Tibial nerve (tissue), 4 donors: ENCODE data around the gene RAI14. TPM values are rescaled to one million over a fixed set of nuclear protein-coding genes. Genes with fewer than 3 reads are reported as not detected.
"Not testable (repeated sequence)": the region's sequence is repeated elsewhere in the genome, so short reads cannot be mapped to it uniquely, and the experiment has no call there.

Experiments used
- DNase-seq, 2 donors: peaks; one replicate each; pipeline ENCODE4 v3.0.0-alpha.2; 2019; ENCODE audit warnings: low spot score in 2 of 2
- H3K27ac ChIP-seq, 4 donors: fragments of 200-600 bp; sonication (generic) in 3 of 4; one replicate each; pipeline ENCODE4 v1.5.1; 2017 to 2019; ENCODE audit warnings: mild to moderate bottlenecking in 1 of 4
- H3K27me3 ChIP-seq, 2 donors: fragments of 200-600 bp; sonication (generic) in 1 of 2; one replicate each; pipeline versions ENCODE4 v1.5.1 to v1.6.0; 2017 to 2019
- H3K36me3 ChIP-seq, 3 donors: fragments of 200-600 bp; sonication (generic); one replicate each; pipeline ENCODE4 v1.5.1; 2018 to 2019
- H3K4me1 ChIP-seq, 4 donors: fragments of 200-600 bp; sonication (generic) in 3 of 4; one replicate each; pipeline ENCODE4 v1.5.1; 2017 to 2019
- H3K4me3 ChIP-seq, 4 donors: fragments of 200-600 bp; sonication (generic) in 3 of 4; one replicate each; pipeline ENCODE4 v1.5.1; 2017 to 2019; ENCODE audit warnings: mild to moderate bottlenecking in 1 of 4, moderate library complexity in 1 of 4
- H3K9me3 ChIP-seq, 4 donors: fragments of 200-600 bp; sonication (generic) in 3 of 4; one replicate each; pipeline ENCODE4 v1.5.1; 2017 to 2019
- CTCF ChIP-seq, 5 experiments: fragments of 200-600 bp in 3 of 5; fragments of 450-650 bp in 2 of 5; sonication (generic) in 3 of 5; IDR thresholded peaks; one replicate each; pipeline ENCODE4 v1.5.1; 2016 to 2019; ENCODE audit warnings: antibody characterized with exemption in 5 of 5, mild to moderate bottlenecking in 3 of 5, moderate library complexity in 2 of 5
- EP300 ChIP-seq, 2 donors: sonication (generic); formaldehyde crosslinking; IDR thresholded peaks; one replicate each; pipeline ENCODE4 v1.6.1; 2017; ENCODE audit warnings: antibody characterized with exemption in 2 of 2, mild to moderate bottlenecking in 1 of 2
- POLR2A ChIP-seq, 2 donors: fragments of 450-650 bp; IDR thresholded peaks; one replicate each; pipeline ENCODE4 v1.6.1; 2017; ENCODE audit warnings: antibody characterized with exemption in 2 of 2, mild to moderate bottlenecking in 2 of 2, moderate library complexity in 2 of 2
- WGBS, 2 donors: methylation state at CpG; one replicate each; pipeline ENCODE4 v1.1.5; 2018; 5-methylcytosine and 5-hydroxymethylcytosine counted together
- total RNA-seq, 4 donors: library from RNA; depleted of rRNA; stranded (reverse); fragments of >200 nt; gene quantifications; one replicate each; pipeline ENCODE4 v1.1.0, GENCODE V29; 2016

RAI14 gene
- total RNA-seq, 4 donors from 2014 or later: 42.8 to 72.2 (median 68.0) TPM

DNA sequence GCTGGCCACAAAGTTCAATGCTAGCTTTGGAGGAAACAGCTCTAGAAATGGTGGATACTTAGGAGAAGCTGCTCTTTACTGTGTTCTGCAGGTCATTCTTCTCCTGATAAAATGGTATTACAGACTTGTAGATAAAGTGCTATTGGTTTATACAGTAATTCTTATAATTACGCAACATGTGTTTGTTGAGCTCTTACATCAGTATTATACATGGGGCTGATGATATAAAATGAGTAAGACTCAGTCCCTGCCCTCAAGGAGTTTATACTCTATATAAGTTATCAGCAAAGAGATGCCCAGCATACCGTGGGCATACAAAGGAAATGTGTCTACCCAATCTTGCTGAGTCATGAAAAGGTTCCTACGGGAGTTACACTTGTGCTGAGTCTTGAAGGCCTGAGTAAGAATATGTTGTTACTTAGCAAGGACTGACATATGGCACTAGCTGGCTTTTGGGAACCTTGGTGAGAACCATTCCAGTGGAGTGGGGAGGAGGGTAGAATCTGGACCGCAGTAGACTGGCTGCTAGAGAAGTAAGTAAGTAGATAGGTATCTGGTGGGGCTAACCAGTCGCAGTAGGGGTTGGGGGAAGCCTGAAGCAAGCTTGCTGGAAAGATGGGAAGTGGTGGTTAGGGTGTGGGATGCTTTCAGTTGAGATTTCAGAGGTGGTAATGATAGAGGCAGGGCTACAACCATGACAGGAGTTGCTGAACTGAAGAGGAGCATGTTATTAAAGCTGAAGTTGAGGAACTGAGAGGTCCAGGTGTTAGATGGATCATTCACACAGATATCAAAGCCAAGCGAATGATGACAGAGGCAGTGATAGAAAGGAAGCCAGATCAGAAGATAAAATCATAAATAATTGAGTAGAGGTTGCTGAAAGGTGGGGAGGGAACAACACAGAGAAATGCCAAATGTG is 171.7 kb downstream of the RAI14 start:
- TF ChIP-seq POLR2A (IDR thresholded peaks at IDR 0.05) (no peak), CTCF (IDR thresholded peaks at IDR 0.05) (no peak), EP300 (IDR thresholded peaks at IDR 0.05) (no peak)
- Histone ChIP-seq H3K4me1 (peaks cover 0 to 28% (median 7%) of the 10 kb centered on the region in 4 donors), H3K9me3 (no peaks in the 10 kb centered on the region), H3K27me3 (no peaks in the 10 kb centered on the region), H3K4me3 (no peak overlapping the region), H3K36me3 (peaks cover 0 to 77% (median 3%) of the 10 kb centered on the region in 3 donors), H3K27ac (peak overlapping the region in 2 of 4 donors; percentile 2 to 44)
- no peak for DNase-seq
- 87 to 92% methylated on average over 6 of the region's 6 CpGs for WGBS, 2 donors

- WGBS, 2 donors: 66 to 67% methylated on average over 7 of the region's 7 CpGs
Measured at GRCh38 chr5:34830827-34831226, 174.7 kb downstream of the RAI14 start.

GRCh38 chr5:34831303-34831702 is 175.2 kb downstream of the RAI14 start:
- peaks cover 0 to 50% (median 10%) of the 10 kb centered on the region in 4 donors for H3K4me1 ChIP-seq
- peaks cover 0 to 44% (median 3%) of the 10 kb centered on the region in 3 donors for H3K36me3 ChIP-seq
- TF ChIP-seq CTCF (IDR thresholded peaks at IDR 0.05) (no peak), EP300 (IDR thresholded peaks at IDR 0.05) (no peak), POLR2A (IDR thresholded peaks at IDR 0.05) (no peak)
- H3K4me3 ChIP-seq: no peak overlapping the region
- DNase-seq: no peak
- H3K9me3 ChIP-seq: no peaks in the 10 kb centered on the region
- peak overlapping the region; percentile 40 to 89 (median 74) for H3K27ac ChIP-seq
- no peaks in the 10 kb centered on the region for H3K27me3 ChIP-seq

More at GRCh38 chr5:34830827-34831226, 174.7 kb downstream of the RAI14 start:
- not testable (repeated sequence) for DNase-seq, H3K9me3 ChIP-seq, H3K27me3 ChIP-seq, H3K4me3 ChIP-seq
- Histone ChIP-seq H3K36me3 (peaks cover 0 to 48% (median 3%) of the 10 kb centered on the region in 3 donors), H3K27ac (peak overlapping the region; percentile 19 to 89 (median 62)), H3K4me1 (peaks cover 0 to 50% (median 10%) of the 10 kb centered on the region in 4 donors)

- Histone ChIP-seq H3K36me3 (peaks cover 0 to 31% (median 0%) of the 10 kb centered on the region in 3 donors), H3K9me3 (no peaks in the 10 kb centered on the region), H3K4me1 (peaks cover 0 to 50% (median 10%) of the 10 kb centered on the region in 4 donors), H3K27me3 (no peaks in the 10 kb centered on the region), H3K27ac (peak overlapping the region; percentile 40 to 89 (median 74)), H3K4me3 (no peak overlapping the region)
- no peak for DNase-seq
- TF ChIP-seq CTCF (IDR thresholded peaks at IDR 0.05) (no peak), POLR2A (IDR thresholded peaks at IDR 0.05) (no peak), EP300 (IDR thresholded peaks at IDR 0.05) (no peak)
- 78 to 80% methylated on average over 5 of the region's 5 CpGs for WGBS, 2 donors
Measured at GRCh38 chr5:34832568-34832967, 176.4 kb downstream of the RAI14 start.

DNA sequence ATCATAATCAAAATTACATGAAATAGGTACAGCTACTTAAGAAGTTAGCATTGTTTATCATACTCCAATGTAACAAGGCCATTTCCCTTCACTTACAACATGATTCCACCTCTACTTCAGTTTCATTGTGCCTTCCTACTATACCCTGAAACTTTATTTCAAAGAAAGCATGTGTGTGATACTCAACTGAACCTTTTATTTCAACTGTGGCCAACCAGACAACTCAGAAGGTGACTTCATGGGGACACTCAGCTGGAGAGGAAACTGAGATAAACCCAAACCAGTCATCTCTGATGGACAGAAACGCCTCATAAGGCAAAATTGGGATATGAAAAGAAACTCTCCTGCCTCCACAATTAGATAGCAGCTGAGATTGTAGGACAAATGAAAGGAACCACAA is 177.0 kb downstream of the RAI14 start:
- peaks cover 0 to 50% (median 10%) of the 10 kb centered on the region in 4 donors for H3K4me1 ChIP-seq
- TF ChIP-seq POLR2A (IDR thresholded peaks at IDR 0.05) (no peak), EP300 (IDR thresholded peaks at IDR 0.05) (no peak), CTCF (IDR thresholded peaks at IDR 0.05) (no peak)
- peaks cover 0 to 26% (median 0%) of the 10 kb centered on the region in 3 donors for H3K36me3 ChIP-seq
- no peak for DNase-seq
- H3K4me3 ChIP-seq: no peak overlapping the region
- H3K9me3 ChIP-seq: no peaks in the 10 kb centered on the region
- H3K27me3 ChIP-seq: no peaks in the 10 kb centered on the region
- WGBS, 2 donors: 88 to 94% methylated on average over 1 of the region's 1 CpG
- H3K27ac ChIP-seq: peak overlapping the region; percentile 58 to 89 (median 72)
